HG02623 (cell line): ENCODE results near the gene TMED6.

Experiments
- ATAC-seq: cut with Tn5 transposase; IDR thresholded peaks from one replicate; pipeline ENCODE4 v1.9.1; 2021; ENCODE audit warnings: moderate library complexity; ENCODE audit not compliant: unreplicated experiment

The TMED6 gene

DNA sequence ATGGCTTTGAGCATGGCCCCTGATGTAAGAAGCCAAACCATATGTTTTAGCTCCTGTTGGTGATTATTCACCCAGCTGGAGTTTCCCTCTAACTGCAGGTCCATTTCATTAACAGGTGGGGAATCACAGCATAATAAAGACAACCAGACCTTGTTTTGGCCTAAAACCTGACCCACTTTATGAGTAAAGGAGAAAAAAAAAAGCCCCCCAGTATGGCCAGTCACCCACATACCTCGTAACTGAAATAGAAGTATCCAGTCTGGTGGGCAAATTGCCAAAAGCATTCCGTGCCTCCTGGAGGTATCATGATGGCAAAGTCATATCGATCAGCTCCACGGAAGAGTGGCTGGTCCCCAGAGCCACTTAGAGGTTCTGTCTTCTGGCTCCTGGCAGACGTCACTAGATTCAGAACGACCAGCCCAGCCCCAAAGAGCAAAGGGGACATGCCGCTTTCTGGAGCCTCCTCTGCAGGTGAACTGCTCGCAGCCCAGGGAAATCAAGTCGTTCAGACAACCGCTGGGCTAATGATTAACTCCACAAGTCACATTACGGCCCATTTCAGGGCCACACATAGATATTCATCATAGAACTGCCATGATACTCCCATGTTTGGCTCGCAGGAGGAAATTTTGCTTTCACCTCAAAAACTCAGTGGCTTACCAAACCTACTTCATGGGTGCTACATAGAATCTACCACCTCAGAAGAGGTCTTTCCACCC is at the start of gene TMED6:
Gene TMED6 (minus strand): TSS at position 478 of the 719 bp plus-strand sequence. CDS start 33 bp downstream, at position 445.
- ATAC-seq = no peak

DNA sequence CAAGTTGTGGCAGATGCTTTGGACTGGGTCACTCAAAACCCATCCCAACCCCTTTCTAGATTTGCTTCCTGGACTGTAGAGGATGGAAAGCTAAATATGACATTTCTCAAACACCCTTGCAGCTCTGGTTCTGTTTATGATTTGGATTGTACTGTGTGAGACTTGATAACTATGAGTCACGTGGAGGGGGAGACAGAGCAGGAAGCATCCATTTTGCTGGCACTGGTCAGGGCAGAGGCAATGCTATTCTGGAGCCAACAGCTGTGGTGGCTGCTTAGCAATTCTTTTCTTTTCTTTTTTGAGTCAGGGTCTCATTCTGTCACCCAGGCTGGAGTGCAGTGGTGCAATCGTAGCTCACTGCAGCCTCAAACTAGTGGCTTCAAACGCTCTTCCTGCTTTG is 47.8 kb upstream of the TMED6 start:
- ATAC-seq = no peak

- no peak for ATAC-seq
Observed at GRCh38 chr16:69397821-69398521, 46.4 kb upstream of the TMED6 start.

DNA sequence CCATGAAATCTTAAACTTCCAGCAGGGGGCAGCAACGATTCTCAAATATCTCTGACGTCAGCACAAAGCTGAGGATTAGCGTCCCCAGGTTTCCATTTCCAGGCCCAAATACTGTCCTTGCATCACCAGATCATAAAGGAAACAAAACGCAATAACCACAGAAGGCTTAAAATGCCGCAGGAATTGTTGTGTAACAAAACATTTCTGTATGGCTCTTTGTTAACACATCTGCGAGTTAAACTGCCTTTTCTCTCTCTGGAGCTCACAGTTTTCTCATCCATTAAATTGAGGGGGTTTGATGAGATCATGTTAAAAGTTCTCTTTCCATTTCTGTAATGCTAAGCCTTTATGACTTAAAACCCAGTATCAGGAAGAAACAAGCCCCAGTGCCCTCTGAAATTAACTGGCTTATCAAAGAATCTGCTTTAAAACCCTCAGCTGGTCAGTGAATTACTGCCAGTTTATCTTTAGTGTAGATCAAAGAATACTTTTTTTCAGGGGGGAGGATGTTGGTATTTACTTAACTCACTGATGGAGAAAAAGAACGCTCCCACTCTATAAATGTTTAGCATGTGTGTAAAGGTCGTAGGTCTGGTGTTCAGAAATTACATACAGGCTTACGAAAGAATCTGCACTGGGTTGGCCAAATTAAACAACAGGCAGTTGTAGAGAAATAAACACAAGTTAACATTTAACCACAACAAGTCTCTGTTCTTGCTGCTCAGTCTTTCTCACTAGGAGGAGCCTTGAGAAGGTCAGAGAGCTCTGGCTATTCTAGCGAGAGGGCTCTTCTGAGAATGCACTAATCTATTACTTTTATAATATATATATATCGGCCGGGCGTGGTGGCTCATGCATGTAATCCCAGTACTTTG is 44.8 kb upstream of the TMED6 start:
- no peak for ATAC-seq

DNA sequence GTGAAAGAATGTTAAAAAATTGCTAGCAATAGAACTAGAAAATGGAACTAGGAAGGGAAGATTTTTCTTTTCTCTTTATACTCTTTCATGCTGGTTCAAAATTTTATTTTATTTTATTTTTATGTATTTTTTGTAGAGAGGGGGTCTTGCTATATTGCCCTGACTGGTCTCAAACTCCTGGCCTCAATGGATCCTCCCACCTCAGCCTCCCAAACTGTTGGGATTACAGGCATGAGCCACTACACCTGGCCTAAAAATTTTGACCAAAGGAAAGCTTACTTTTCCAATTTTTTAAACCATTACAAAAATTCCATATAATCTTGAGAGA is 44.2 kb upstream of the TMED6 start:
- no peak for ATAC-seq

DNA sequence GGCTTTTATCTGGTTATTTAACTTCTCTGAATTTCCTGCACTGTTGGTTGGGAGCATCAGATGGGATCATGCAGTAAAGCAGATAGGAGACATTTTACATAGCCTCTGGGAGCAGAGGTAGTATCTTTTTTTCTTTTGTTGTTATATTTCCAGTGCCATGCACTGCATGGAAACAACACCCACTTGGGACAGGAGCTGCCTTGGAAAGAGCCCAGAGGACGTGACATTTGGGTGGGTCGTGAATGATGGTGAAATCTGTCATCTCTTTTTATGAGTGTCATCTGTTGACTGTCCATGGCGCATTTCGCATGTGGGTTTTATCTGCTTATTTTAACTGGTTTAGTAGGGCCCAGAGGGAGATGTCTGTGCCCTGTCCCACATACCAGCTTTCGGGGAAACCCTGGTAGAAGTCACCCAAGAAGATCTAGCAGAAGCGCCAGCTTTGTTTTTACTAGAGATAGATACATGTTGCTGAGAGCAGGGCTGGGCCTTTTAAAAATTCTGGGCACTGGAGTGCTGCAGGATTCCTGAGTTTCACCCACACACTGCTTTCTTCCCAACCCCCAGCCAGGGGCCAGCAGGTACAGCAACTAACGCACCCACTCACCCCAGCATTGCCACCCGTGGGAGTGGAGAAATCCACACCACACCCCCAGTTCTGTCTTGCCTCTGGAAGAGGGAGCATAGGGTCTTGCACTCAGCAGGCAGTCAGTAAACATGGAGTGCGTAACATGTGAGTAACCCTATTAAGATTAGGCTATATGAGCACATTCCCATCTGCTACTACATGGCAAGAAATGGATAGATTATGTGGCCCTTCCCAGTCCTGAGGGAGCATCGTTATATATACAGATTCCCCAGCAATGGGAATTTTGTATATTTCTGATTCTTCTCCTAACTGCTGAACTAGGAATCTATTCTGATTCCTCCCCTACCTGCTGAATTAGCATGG is 42.6 kb upstream of the TMED6 start:
- no peak for ATAC-seq

- no peak for ATAC-seq
Observed at GRCh38 chr16:69386596-69386995, 35.0 kb upstream of the TMED6 start.

- ATAC-seq = no peak
Observed at GRCh38 chr16:69384974-69385373, 33.4 kb upstream of the TMED6 start.

GRCh38 chr16:69382421-69382820 is 30.8 kb upstream of the TMED6 start:
- ATAC-seq = no peak

DNA sequence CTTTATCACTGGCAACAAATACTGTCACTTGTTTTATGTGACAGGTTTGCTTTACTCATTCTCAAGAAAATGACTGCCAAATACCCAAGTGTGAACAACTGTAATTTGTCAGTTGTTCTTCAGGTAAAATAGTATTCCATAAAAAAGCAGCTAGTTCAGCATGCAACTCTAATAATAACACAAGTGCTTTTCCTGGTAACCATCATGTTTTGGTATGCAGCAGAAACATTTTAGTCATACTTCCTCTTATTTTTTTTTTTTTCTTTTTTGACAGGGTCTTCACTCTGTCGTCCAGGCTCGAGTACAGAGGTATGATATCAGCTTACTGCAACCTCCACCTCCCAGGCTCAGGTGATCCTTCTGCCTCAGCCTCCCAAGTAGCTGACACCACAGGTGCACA is 29.6 kb upstream of the TMED6 start:
- no peak for ATAC-seq

DNA sequence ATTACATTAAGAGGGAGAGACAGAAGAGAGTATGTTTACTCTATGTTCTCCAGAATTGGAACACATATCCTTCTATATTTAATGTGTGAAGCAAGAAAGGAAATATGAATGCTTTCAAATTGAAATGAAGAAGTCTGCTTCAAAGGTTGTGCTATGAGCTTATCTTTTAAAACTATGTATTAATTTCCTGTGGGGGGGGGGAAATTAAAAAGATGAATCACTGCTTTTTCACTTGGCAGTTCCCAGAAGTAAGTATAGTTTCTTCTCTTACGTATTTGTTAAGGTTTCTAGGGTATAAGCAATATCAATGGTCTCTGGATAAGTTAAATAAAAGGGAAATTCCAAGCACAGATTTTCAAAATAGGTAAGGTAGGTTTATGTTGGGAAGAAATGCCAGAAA is 27.2 kb upstream of the TMED6 start:
- no peak for ATAC-seq

DNA sequence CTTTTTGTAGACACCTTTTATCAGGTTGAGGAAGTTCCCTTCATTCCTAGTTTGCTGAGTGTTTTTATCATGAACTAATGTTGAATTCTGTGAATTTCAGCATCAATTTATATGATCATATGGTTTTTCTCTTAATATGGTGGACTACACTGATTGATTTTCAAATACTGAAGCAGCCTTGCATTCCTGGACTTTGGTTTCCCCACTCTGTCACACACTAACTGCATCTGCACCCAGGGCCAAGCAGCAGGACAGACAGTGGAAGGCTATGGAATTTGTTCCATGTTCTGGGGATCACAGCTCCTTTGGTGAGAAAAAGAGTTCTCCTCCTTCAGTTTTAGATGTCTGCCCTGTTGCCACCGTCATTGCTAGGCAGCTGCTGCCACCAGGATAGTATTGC is 26.4 kb upstream of the TMED6 start:
- ATAC-seq = no peak

DNA sequence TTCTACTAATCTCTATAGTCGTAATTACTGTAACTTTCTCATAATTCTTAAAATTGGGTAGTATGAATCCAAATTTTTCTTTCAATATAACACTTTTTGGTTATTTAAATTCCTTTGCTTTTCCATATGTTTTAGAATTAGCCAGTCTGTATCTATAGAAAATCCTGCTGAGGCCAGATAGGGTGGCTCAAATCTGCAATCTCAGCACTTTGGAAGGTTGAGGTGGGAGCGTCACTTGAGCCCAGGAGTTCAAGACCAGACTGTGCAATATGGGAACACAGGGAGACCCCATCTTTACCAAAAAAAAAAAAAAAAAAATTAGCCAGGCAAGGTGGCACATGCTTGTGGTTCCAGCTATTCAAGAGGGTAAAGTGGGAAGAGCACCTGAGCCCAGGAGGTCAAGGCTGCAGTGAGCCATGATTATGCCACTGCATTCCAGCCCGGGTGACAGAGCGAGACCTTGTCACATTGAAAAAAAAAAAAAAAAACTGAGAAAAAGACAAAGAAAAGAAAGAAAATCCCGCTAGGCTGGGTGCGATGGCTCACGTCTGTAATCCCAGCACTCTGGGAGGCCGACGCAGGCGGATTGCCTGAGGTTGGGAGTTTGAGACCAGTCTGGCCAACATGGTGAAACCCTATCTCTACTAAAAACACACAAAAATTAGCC is 24.9 kb upstream of the TMED6 start:
- no peak for ATAC-seq

DNA sequence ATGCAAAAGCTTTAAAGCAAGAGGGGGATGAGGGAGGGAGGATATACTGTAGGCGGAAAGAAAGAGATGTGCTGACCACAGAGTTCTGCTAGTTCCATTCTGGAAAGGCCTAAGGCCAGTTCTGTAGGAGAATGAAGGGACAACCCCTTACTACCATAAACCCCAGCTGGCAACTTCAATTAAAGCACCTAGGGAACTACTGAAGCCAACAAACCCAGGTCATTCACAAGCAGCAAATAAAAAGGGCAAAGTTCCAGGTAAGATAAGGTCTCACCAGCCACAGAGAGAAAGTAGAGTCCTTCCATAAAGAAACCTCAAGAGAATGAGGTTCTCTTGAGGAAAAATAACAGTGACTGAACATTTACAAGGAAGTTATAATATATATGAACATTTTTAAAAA is 21.4 kb upstream of the TMED6 start:
- no peak for ATAC-seq

- no peak for ATAC-seq
Observed at GRCh38 chr16:69371564-69371963, 20.0 kb upstream of the TMED6 start.

- no peak for ATAC-seq
Observed at GRCh38 chr16:69368866-69369265, 17.3 kb upstream of the TMED6 start.

DNA sequence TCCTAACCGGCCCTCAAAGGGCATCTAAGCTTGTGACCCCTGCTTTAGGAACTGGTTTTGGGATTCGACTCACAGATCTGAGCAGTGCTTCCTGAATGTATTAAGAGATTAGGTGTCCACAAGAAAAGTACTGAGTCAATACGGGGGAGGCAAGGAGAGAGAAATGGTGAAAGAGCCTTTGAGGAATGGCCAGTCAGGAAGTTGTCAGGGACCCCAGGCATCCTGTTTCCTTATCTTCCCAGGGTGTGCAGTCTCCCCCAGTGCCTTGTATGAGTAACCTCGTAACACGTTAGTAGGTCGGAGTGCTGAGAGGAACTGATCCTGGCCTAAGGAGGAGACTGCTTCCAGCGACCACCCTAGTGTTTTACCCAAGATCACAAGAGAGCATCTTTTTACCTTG is 16.4 kb upstream of the TMED6 start:
- no peak for ATAC-seq

DNA sequence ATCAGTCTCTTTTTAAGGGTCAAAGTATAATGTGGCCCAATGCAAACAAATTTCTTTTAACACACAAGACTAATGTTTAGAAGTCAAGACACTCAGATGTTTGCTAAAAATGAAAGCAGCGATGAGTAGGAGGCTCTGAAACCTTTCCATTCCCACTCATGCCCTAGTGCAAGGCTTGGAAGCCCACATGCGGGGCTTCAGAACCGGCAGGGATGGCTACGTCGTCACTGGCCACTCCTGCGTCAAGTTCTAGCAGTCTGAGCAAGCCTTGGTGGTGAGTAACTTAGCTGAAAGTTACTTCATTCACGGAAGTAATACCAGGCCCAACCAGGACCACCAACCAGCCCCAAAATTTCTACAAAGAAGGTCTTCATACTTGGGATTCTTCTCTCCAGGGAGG is 14.8 kb upstream of the TMED6 start:
- ATAC-seq = no peak

DNA sequence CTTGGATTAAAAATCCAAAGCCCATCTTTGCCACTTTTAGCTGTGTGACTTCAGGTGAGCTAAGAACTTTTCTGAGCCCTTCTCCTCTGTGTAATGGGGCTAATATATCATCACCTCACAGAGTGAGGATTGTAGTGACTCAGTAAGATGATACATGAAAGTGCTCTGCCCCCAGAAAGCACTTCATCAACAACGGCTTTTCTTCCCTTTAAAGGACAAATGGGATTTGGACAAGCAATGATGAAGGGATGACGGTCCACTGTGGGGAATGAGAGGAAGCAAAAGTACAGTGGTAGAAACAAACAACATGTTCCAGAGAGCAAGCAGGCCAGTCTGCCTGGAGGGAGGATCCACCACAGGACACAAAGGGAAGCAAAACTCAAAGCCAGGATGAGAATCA is 14.3 kb upstream of the TMED6 start:
- no peak for ATAC-seq

GRCh38 chr16:69364088-69364487 is 12.5 kb upstream of the TMED6 start:
- ATAC-seq = no peak
